Measurements from ENCODE around the gene WDR81.

GRCh38 chr17:1715803-1716075 lies 8.8 kb upstream of the WDR81 start:
- TF ChIP-seq CTCF (tag by site-specific recombination; IDR thresholded peaks at IDR 0.05), result no peak; the same call in 1 of the 2 replicates
- TF ChIP-seq RBAK (tag by site-specific recombination; IDR thresholded peaks at IDR 0.05), result no peak
- TF ChIP-seq ZNF280D (tag by site-specific recombination; IDR thresholded peaks at IDR 0.05), result no peak
- no peak for TF ChIP-seq BCL6B (tag by site-specific recombination; IDR thresholded peaks at IDR 0.05)
- TF ChIP-seq ZSCAN18 (tag by site-specific recombination; IDR thresholded peaks at IDR 0.05), result no peak
- no peak for TF ChIP-seq ZNF174 (tag by site-specific recombination; IDR thresholded peaks at IDR 0.05)
- no peak for TF ChIP-seq MEIS1 (CRISPR knock-in tag; IDR thresholded peaks at IDR 0.05; ENCODE audit: borderline replicate concordance)
- TF ChIP-seq REST (tag by site-specific recombination; IDR thresholded peaks at IDR 0.05), result no peak
- TF ChIP-seq ZNF302 (tag by site-specific recombination; IDR thresholded peaks at IDR 0.05; ENCODE audit: low read depth), result no peak

All from HEK293 (cell line).